ENCODE results near the gene PITPNB. TPM values are rescaled to one million over a fixed set of nuclear protein-coding genes. Genes with fewer than 3 reads are reported as not detected.

Gene PITPNB
- total RNA-seq, 1 donor from 2014 or later = 93.0 TPM

DNA sequence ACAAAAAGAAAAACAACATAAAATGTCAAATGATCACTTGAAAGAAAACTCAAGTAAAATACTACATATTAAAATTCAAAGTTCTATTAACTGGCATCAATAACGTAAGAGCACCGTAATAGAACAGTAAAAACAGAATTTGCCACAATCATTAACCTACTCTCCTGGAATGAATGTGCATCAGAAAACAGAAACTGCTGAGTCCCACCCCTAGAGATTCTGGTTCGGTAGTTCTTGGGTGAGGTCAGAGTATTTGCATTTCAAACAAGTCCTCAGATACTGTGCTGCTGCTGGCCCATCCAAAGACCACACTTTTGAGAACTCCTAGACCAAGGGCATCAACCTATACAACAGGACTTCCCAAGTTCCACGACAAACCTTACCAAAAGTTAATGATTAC is 23.5 kb downstream of the PITPNB start:
- Mint-ChIP-seq H3K36me3 (peaks cover 53% of the 10 kb centered on the region), H3K27ac (no peak overlapping the region), H3K4me3 (no peak overlapping the region), H3K27me3 (ENCODE audit: low read depth) (no peaks in the 10 kb centered on the region), H3K4me1 (no peaks in the 10 kb centered on the region), H3K9me3 (no peaks in the 10 kb centered on the region)
- no peak for DNase-seq (ENCODE audit: low spot score in 2 of 2, unreplicated experiment in 2 of 2)
- TF ChIP-seq, protein P1, sequence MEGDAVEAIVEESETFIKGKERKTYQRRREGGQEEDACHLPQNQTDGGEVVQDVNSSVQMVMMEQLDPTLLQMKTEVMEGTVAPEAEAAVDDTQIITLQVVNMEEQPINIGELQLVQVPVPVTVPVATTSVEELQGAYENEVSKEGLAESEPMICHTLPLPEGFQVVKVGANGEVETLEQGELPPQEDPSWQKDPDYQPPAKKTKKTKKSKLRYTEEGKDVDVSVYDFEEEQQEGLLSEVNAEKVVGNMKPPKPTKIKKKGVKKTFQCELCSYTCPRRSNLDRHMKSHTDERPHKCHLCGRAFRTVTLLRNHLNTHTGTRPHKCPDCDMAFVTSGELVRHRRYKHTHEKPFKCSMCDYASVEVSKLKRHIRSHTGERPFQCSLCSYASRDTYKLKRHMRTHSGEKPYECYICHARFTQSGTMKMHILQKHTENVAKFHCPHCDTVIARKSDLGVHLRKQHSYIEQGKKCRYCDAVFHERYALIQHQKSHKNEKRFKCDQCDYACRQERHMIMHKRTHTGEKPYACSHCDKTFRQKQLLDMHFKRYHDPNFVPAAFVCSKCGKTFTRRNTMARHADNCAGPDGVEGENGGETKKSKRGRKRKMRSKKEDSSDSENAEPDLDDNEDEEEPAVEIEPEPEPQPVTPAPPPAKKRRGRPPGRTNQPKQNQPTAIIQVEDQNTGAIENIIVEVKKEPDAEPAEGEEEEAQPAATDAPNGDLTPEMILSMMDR (IDR thresholded peaks at IDR 0.05; ENCODE audit: unreplicated experiment) = no peak

DNA sequence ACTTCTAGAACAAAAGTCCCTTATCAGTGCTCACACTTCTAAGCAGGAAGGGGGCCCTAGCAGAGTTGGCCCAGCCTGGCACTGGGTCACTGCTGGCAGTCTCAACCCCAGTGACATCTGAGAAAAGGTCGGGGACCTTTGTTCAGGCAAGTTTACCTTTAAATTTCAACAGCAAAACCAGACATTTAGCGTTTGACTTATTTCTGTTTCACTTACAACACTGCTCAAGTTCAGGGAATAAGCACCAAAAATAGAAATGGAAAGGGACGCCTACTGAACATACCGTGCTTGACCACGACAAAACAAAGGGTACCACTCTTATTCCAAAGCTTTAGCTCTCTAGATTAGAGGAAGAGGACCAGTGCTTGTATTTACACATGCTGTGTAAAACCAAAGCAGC is 26.2 kb downstream of the PITPNB start:
- Mint-ChIP-seq H3K9me3 (no peaks in the 10 kb centered on the region), H3K27ac (no peak overlapping the region)
- TF ChIP-seq, protein P1 (IDR thresholded peaks at IDR 0.05; ENCODE audit: unreplicated experiment) = no peak

DNA sequence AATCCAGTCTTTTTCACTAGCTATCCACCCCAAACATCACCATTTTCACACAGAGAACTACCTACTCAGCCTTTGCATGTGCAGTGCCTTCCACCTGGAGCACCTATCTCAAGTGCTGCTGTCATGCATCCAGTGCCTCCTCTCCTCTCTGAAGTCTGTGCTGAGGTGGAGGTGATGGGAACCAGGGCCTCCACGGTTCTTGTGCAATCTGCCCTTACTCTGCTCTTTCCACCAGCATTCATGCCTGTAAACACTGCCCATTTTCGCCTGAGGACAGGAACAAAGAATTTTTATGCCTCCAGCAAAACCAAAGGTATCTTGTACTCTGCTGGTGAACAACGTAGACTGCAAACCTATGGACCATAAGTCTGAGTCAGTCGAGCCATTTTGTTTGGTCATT is 27.0 kb downstream of the PITPNB start:
- Mint-ChIP-seq H3K4me1 (peaks cover 9% of the 10 kb centered on the region), H3K9me3 (no peaks in the 10 kb centered on the region), H3K4me3 (no peak overlapping the region), H3K27me3 (ENCODE audit: low read depth) (no peaks in the 10 kb centered on the region), H3K27ac (no peak overlapping the region), H3K36me3 (peaks cover 50% of the 10 kb centered on the region)
- TF ChIP-seq, protein P1 (IDR thresholded peaks at IDR 0.05; ENCODE audit: unreplicated experiment) = no peak
- DNase-seq (ENCODE audit: low spot score in 2 of 2, unreplicated experiment in 2 of 2) = no peak

More for the DNA sequence above, 26.2 kb downstream of the PITPNB start:
- H3K36me3 Mint-ChIP-seq = peaks cover 50% of the 10 kb centered on the region
- H3K27me3 Mint-ChIP-seq (ENCODE audit: low read depth) = no peaks in the 10 kb centered on the region
- peaks cover 3% of the 10 kb centered on the region for H3K4me1 Mint-ChIP-seq
- DNase-seq (ENCODE audit: low spot score in 2 of 2, unreplicated experiment in 2 of 2) = no peak
- no peak overlapping the region for H3K4me3 Mint-ChIP-seq

DNA sequence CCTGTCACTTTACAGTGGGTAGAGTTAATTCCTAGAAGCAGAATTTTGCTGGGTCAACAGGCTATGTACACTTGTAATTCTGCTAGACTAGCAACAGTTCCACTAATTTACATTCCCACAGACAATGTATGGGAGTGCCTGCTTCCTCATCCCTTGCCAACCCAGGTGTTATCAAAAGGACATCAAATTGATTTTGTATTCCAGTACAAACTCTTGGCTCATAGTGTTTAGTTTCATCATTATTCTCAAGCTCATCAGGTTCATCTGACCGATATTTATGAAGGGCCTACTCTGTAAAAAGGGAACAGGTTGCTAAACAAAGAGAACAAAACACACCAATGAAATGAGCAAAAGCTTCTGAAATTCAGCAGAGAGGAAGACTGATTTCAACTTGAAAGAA is 30.7 kb downstream of the PITPNB start:
- Mint-ChIP-seq H3K27ac (no peak overlapping the region), H3K36me3 (peaks cover 39% of the 10 kb centered on the region), H3K27me3 (ENCODE audit: low read depth) (no peaks in the 10 kb centered on the region)

DNA sequence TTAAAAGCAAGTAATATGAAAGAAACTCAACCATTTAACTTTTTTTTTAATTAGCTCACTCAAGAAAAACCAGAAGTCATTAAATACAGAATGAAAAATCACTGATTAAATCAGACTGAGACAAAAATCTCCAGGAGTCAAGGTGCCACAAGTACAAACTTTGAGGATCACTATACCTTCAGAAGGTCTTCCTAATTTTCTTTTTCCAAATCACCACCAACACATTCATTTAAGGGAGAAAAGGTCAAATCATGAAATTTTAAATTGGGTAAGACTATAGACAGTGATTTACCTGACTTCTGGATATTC is 32.3 kb downstream of the PITPNB start:
- TF ChIP-seq, protein P1 (IDR thresholded peaks at IDR 0.05; ENCODE audit: unreplicated experiment) = peak; percentile 34
- DNase-seq (ENCODE audit: low spot score in 2 of 2, unreplicated experiment in 2 of 2) = no peak
- Mint-ChIP-seq H3K36me3 (peaks cover 26% of the 10 kb centered on the region), H3K4me3 (no peak overlapping the region), H3K27me3 (ENCODE audit: low read depth) (no peaks in the 10 kb centered on the region), H3K4me1 (peaks cover 43% of the 10 kb centered on the region), H3K9me3 (no peaks in the 10 kb centered on the region), H3K27ac (peak overlapping the region; percentile 66)

More for the DNA sequence above, 30.7 kb downstream of the PITPNB start:
- Mint-ChIP-seq H3K4me1 (peaks cover 29% of the 10 kb centered on the region), H3K4me3 (no peak overlapping the region), H3K9me3 (no peaks in the 10 kb centered on the region)
- TF ChIP-seq, protein P1 (IDR thresholded peaks at IDR 0.05; ENCODE audit: unreplicated experiment) = no peak
- no peak for DNase-seq (ENCODE audit: low spot score in 2 of 2, unreplicated experiment in 2 of 2)
